ENCODE measurements around the gene EIF4H.

DNA sequence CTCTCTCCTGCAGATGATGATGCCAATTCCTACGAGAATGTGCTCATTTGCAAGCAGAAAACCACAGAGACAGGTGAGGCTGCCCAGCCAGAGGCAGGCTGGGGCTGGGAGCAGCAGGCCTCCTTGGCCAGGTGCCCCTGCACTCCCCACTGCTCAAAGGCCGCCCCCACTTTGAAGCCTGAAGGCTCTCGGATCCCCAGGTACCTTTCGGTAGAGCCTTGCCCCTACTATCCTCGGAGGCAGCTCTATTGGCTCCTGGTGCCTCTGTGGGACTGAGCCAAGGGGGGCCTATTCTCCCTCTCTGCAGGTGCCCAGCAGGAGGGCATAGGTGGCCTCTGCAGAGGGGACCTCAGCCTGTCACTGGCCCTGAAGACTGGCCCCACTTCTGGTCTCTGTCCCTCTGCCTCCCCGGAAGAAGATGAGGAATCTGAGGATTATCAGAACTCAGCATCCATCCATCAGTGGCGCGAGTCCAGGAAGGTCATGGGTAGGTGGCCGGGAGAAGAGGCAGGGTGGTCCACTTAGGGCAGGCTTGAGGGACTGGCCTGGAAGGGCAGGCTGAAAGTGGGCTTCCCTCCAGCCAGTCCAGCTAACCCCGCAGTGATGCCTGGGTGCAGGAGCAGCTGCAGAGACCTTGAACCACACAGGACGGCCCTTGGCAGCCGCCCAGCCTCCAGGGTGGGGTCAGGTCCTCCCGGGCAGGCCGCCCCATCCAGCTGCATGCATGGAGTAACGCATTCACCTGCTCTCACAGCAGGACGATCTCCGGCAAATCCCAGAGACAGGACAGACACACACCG lies 49.8 kb downstream of the EIF4H start:
- TF ChIP-seq, protein P1, sequence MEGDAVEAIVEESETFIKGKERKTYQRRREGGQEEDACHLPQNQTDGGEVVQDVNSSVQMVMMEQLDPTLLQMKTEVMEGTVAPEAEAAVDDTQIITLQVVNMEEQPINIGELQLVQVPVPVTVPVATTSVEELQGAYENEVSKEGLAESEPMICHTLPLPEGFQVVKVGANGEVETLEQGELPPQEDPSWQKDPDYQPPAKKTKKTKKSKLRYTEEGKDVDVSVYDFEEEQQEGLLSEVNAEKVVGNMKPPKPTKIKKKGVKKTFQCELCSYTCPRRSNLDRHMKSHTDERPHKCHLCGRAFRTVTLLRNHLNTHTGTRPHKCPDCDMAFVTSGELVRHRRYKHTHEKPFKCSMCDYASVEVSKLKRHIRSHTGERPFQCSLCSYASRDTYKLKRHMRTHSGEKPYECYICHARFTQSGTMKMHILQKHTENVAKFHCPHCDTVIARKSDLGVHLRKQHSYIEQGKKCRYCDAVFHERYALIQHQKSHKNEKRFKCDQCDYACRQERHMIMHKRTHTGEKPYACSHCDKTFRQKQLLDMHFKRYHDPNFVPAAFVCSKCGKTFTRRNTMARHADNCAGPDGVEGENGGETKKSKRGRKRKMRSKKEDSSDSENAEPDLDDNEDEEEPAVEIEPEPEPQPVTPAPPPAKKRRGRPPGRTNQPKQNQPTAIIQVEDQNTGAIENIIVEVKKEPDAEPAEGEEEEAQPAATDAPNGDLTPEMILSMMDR (IDR thresholded peaks at IDR 0.05), result no peak
- TF ChIP-seq EZH2 (IDR thresholded peaks at IDR 0.05), result no peak
